Hematopoietic multipotent progenitor cell treated with erythropoietin and hydrocortisone succinate and interleukin-3 and kit ligand, for 8 days (in vitro differentiated cells): ENCODE measurements around the gene PTTG1.
A peak's percentile ranks its signal among the peaks of the same experiment; 100 is the strongest.
"Not testable (repeated sequence)": the region's sequence is repeated elsewhere in the genome, so short reads cannot be mapped to it uniquely, and the experiment has no call there.

Source experiments
- DNase-seq: peaks from one replicate; pipeline ENCODE4 v3.0.0-alpha.2; 2015

PTTG1 gene

GRCh38 chr5:160427607-160428006 is 6.0 kb downstream of the PTTG1 start:
- DNase-seq: no peak

DNA sequence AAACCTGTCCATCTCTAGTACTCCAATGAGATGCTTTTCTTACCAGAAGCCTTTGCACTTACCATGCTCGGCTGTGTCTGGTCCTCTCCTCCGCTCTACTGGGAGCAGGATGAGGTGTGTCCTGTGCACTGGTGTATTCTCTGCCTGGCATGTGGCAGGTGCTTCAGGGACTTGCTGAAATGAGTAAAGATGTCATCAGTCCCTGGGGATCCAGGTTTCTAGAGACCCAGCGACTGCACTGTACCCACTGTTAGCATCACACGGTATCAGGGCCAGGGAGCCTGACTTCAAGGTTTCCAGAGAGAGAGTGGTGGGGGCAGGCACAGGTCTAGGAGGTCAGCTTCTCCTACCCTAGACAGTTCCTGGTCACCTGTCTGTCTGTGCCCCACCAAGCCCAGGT is 10.5 kb downstream of the PTTG1 start:
- DNase-seq: no peak

DNA sequence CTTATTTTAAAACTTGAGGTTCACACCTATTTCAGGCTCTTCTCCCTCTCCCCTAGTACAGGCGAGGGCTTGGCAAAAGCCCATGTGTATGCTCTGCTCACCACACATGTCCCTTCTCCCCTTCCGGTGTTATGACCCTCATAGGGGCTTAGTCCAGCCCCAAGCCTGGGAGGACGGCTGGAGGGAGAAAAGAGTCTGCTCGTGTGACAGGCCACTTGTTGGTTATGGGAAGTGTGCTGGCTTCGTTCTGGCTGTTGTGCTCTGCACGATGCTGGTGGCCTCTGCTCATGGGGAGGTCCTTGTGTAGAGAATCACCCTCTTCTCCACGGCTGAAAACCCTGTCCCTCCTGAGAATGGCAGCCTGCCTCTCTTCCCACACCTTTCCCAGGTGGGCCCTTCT is 11.1 kb downstream of the PTTG1 start:
- no peak for DNase-seq

GRCh38 chr5:160434022-160434531 is 12.4 kb downstream of the PTTG1 start:
- DNase-seq: no peak

DNA sequence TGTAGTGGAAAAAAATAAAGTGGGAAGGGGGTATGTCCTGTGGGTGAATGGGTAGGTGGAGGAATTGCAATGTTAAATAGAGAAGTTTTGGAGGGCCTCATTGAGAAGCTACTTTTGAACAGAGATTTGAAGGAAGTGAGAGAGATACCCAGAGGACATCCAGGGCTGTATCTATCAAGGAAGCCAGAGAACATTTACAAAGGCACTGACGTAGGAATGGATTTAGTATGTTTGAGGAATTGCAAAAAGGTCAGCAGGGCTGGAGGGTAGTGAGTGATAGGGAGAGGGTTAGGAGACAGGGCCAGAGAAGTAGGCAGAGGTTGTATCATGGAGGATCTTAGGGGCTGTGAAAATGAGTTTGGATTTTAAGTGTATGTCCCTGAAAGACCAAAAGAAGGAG is 13.9 kb downstream of the PTTG1 start:
- DNase-seq: no peak

DNA sequence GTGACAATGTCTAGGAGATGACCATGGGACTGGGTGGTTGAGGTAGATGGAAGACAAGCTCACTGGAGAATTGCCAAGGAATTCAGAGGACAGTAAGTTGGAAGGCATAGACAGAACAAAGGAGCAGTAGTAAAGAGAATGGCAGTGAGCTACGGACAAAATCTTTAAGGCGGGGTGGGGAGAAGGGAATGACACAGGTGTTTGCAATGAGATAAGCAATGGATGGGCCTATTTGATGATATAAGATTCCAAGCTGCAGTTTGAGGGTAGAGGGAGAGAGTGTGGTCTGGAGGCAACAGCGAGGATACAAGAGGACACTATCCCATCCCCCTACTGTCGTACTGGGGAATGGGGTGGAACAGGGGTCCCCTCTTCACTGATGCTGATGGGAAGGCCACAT is 14.4 kb downstream of the PTTG1 start:
- DNase-seq: no peak

DNA sequence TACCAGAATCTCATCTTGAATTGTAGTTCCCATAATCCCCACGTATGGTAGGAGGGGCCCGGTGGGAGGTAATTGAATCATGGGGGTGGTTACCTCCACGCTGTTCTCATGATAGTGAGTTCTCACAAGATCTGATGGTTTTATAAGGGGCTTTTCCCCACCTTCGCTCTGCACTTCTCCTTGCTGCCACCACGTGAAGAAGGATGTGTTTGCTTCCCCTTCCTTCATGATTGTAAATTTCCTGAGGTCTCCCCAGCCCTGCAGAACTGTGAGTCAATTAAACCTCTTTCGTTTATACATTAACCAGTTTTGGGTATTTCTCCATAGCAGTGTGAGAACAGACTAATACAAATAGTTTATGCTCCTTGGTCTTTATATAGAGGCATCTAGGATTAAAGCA is 15.0 kb downstream of the PTTG1 start:
- not testable (repeated sequence) for DNase-seq

DNA sequence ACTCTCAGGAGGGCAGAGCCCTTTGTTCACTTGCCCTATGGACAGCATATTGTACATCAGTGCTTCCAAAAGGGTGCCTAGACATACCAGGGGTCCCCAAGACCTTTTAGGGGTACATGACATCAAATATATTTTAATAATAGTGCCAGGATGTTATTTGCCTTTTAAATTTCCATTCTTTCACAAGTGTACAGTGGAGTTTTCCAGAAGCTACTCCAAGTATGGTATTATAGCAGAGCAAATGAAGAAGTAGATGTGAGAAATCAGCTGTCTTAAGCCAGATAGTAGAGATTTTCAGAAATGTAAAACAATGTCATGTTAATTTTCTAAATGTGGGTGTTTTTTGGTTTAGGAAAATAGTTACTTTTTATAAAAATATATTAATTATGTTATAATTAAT is 15.6 kb downstream of the PTTG1 start:
- DNase-seq: no peak

DNA sequence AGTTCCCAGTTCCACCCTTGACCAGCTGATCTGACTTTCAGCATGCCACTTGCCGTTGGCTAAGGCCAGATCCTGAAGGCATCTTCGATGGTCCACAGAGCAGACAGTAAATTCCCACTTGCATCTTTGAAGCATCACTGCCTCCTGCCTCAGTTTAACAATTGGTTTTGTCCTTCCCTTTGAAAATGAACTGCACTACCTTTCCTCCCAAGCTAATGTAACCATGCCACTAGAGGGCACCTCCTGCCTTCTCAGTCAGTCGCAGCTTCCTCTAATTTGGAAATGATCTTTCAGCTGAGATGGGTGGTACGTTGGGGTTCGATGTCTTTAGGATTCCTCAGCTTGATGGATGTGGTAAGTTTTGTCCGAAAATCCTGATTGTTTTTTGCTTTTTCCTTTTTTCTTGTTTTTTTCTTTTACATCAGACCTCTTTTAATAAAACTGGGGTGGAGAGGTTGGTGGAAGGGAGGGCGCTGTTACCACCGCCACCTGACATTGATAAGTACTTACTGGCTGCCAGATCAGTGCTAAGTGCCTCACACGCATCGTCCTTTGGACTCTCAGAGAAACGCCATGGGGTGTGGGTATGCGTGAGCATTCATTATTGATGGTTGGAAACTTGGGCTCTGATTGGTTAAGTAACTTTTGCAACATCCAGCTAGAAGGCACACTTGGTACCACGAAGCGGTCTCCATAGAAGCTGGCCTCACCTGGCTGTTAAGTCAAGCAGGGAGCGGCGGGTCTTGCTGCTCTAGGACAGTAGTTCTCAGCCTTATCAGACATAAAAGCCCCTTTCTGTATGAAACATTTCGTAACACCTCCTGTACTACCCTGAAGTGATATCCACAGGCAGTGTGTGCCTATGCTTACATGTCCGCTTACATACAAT is 16.9 kb downstream of the PTTG1 start:
- DNase-seq: peak; percentile 80

GRCh38 chr5:160439205-160439600 is 17.5 kb downstream of the PTTG1 start:
- DNase-seq: peak; percentile 85

DNA sequence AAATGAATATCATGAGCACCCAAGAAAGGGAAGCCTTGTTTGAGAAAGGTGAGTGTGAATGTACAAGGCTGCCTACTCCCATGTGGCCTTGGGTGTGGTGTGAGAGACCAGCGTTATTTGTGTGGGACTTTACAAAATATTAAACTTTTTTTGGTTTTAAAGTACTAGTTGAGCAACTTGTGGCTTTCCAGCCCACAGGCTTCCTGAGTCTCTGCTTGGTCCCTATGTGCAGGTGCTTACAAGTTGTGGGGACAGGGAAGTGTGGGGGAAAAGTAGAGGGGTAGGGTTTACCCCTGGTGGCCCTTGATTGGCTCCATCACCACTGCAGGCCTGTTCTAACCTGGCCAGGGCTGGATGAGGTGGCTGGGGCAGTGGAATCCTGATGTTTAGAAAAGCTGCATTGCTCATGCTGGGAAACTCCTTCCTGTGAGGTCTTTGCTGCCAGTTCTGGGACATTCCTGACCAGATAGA is 19.7 kb downstream of the PTTG1 start:
- no peak for DNase-seq

GRCh38 chr5:160442824-160443431 is 21.3 kb downstream of the PTTG1 start:
- no peak for DNase-seq

DNA sequence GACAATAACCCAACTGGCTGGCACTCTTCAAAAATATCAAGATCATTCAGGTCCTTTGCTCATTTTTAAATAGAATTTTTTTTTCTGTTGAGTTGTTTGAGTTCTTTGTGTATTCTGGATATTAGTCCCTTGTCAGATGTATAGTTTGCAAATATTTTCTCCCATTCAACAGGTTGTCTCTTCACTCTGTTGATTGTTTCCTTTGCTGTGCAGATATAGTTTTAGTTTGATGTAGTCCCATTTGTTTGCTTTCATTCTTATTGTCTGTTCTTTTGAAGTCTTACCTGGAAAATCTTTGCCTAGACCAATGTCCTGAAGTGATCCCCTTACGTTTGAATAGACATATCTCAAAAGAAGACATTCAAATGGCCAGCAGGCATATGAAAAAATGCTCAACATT is 22.8 kb downstream of the PTTG1 start:
- DNase-seq: no peak

GRCh38 chr5:160445132-160445531 is 23.5 kb downstream of the PTTG1 start:
- DNase-seq: no peak

DNA sequence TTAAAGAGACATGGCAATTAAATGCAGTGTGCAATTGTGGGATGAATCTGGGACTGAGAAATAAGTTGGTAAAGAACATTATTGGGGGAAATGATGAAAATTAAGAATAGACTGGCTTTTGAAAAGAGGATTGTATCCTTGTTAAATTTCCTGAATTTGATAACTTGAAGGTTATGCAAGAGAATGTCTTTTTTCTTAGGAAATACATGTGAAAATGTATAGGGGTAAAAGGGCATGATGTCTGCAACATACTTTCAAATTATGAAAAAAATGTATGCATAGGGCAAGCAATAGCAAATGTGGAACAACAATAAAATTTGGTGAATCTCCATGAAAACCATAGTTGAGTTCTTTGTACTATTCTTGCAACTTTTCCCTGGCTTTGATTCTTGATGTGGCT is 24.1 kb downstream of the PTTG1 start:
- no peak for DNase-seq

DNA sequence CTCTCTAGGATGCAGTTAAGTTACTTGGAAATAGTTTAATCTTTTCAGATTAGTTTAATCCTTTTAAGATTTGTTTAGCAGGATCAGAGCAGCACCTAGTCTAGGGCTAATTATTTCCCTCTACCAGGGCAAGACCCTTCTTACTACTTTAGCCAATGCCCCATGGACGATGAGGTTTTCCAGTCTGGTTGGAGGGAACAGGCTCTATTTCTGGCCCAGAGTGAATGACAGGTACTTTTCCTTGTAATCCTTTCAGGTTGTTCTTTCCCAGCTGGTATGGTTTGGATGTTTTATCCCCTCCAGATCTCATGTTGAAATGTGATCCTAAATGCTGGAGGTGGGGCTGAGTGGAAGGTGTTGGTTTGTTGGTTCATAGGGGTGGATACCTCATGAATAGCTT is 27.2 kb downstream of the PTTG1 start:
- no peak for DNase-seq

- DNase-seq: no peak
Measured at GRCh38 chr5:160449458-160449857, 27.8 kb downstream of the PTTG1 start.

DNA sequence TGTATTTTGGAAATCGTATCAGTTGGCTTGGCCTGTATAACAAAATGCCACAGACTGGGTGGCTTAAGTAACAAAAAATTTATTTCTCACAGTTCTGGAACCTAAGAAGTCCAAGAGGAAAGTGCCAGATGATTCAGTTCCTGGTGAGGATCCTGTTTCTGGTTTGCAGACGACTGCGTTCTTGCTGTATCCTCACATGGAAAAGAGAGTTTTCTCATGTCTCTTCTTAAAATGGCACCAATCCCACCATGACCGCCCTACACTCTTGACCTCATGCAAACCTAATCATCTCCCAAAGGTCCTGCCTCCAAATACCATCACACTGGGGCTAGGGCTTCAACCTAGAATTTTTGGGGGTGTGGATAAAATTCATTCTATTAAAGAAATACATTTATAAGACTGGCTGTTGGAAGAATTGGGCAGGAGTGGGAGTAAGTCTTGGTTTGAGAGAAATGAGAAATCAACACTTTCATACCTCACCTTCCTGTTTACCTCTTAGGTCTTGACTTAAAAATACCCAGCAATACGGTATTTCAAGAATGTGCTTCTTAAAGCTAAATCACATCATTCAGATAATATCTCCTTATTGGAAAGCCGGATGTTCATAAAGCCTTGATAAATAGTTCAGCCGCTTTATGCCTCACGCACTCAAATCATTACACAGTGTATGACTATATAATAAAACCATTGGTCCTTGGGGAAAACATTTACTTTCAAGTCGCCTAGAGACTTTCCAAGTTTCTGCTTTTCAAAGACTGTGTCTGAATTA is 28.7 kb downstream of the PTTG1 start:
- no peak for DNase-seq

DNA sequence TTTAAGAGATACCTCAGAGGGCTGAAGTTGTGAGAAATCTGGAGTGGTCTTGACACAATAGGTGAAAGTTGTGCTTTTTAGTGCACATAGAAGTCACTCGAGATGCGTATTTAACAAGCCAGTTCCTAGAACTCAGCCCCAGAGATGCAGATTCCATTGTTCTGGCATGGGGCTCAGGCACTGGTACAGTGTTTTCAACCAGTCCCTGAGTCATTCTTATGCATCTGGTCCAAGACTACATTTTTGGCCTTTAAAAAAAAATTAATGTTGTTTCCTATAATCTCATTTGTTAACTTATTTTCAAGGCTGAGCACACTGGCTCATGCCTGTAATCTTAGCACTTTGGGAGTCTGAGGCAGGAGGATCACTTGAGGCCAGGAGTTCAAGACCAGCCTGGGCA is 29.6 kb downstream of the PTTG1 start:
- DNase-seq: no peak

- no peak for DNase-seq
Measured at GRCh38 chr5:160452036-160452435, 30.4 kb downstream of the PTTG1 start.

DNA sequence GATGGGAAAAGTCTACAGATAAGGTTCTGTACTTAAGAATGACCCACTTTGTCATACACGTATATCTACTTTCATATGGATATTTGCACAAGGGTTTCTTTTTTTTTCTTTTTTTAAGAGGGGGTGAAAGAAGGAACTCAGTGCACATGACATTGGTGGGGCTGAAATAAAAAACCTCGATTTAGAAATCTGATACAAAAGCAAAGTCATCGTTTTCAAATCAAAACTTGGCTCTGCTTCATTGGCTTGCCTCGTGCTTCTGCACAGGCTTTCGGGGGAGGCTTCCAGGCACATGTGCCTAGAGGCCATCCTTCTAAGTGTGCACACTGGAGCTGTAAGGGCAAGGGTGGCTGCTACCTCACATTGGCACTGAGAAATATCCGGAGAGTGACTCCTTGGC is 31.1 kb downstream of the PTTG1 start:
- no peak for DNase-seq

- no peak for DNase-seq
Measured at GRCh38 chr5:160453751-160454150, 32.1 kb downstream of the PTTG1 start.

- DNase-seq: no peak
Measured at GRCh38 chr5:160455600-160455999, 33.9 kb downstream of the PTTG1 start.
